ENCODE data around the gene ATAD2B.

DNA sequence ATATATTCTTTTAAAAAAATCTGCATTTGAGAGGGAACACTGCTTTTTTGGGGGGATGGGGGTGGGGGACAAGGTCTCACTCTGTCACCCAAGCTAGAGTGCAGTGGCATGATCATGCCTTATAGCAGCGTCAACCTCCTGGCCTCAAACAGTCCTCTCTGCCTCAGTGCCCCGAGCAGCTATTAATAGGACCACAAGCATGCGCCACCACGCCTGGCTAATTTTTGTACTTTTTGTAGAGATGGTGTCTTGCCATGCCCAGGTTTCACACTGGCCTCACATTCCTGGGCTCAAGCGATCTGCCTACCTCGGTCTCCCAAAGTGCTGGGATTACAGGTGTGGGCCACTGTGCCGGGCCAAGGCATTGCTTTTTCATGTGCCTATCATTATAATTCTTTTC lies 154.2 kb downstream of the ATAD2B start:
- TF ChIP-seq, protein P1, sequence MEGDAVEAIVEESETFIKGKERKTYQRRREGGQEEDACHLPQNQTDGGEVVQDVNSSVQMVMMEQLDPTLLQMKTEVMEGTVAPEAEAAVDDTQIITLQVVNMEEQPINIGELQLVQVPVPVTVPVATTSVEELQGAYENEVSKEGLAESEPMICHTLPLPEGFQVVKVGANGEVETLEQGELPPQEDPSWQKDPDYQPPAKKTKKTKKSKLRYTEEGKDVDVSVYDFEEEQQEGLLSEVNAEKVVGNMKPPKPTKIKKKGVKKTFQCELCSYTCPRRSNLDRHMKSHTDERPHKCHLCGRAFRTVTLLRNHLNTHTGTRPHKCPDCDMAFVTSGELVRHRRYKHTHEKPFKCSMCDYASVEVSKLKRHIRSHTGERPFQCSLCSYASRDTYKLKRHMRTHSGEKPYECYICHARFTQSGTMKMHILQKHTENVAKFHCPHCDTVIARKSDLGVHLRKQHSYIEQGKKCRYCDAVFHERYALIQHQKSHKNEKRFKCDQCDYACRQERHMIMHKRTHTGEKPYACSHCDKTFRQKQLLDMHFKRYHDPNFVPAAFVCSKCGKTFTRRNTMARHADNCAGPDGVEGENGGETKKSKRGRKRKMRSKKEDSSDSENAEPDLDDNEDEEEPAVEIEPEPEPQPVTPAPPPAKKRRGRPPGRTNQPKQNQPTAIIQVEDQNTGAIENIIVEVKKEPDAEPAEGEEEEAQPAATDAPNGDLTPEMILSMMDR (IDR thresholded peaks at IDR 0.05; ENCODE audit: low read depth, low read length): no peak
- TF ChIP-seq, protein P2, sequence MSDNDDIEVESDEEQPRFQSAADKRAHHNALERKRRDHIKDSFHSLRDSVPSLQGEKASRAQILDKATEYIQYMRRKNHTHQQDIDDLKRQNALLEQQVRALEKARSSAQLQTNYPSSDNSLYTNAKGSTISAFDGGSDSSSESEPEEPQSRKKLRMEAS (IDR thresholded peaks at IDR 0.05; ENCODE audit: low read depth, low read length): no peak
- TF ChIP-seq POLR2A (IDR thresholded peaks at IDR 0.05; ENCODE audit: extremely low read depth, insufficient read length): no peak
- TF ChIP-seq MYC (IDR thresholded peaks at IDR 0.05; ENCODE audit: low read depth, low read length): no peak

Measured in NB4 (cell line).